ENCODE measurements around the gene WBP11. TPM values are rescaled to one million over a fixed set of nuclear protein-coding genes. Genes with fewer than 3 reads are reported as not detected.

The WBP11 gene
- total RNA-seq, 1 donor from 2014 or later: 49.3 TPM

DNA sequence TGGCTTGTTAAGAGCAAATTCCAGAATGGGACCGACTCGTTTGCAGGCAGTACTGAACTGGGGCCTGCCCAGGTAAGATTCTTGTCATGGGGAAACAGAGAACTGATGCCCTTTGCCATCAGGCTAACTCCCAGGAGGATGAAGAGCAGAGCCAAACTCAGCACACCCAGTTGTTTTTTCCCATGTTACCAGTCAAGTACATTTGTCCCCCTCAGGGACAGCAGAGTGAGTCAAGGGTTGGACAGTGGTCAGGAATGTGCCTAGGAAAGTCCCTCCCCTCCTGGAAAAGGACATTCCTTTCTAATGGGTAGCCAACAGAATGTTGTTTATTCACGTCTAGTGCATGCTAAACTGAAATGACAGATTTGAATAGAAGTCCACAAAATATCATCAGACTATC is 38.5 kb upstream of the WBP11 start:
- Histone ChIP-seq H3K4me3 (peak overlapping the region; percentile 25), H3K4me1 (peaks cover 33% of the 10 kb centered on the region), H3K27me3 (no peaks in the 10 kb centered on the region), H3K36me3 (no peaks in the 10 kb centered on the region), H3K9me3 (no peaks in the 10 kb centered on the region), H3K27ac (peak overlapping the region; percentile 61)
- intact Hi-C loops (cut with DNase I): no loop called here
- ATAC-seq: peak; percentile 86
- TF ChIP-seq, protein P1, sequence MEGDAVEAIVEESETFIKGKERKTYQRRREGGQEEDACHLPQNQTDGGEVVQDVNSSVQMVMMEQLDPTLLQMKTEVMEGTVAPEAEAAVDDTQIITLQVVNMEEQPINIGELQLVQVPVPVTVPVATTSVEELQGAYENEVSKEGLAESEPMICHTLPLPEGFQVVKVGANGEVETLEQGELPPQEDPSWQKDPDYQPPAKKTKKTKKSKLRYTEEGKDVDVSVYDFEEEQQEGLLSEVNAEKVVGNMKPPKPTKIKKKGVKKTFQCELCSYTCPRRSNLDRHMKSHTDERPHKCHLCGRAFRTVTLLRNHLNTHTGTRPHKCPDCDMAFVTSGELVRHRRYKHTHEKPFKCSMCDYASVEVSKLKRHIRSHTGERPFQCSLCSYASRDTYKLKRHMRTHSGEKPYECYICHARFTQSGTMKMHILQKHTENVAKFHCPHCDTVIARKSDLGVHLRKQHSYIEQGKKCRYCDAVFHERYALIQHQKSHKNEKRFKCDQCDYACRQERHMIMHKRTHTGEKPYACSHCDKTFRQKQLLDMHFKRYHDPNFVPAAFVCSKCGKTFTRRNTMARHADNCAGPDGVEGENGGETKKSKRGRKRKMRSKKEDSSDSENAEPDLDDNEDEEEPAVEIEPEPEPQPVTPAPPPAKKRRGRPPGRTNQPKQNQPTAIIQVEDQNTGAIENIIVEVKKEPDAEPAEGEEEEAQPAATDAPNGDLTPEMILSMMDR (IDR thresholded peaks at IDR 0.05): no peak
- no peak for DNase-seq

DNA sequence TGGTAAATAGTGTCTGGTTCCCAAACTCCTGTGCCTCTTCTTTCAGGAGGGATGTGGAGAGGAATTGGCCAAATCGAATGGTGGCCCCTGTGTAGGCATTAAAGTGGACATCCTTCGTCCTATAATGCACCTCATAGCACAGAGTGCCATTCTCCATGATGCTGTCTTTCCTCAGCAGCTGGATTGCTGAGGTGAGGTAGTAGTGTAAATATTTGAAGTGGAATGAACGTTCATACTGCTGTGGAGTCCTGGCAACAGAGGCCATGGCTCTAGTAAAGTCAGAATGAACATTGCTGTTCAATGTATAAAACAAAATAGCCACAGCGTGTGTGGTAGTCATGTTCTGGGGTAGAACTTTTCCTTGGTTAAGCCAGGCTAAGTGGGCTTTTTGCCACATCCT is 37.3 kb upstream of the WBP11 start:
- TF ChIP-seq, protein P1 (IDR thresholded peaks at IDR 0.05): no peak
- ATAC-seq: no peak
- intact Hi-C loops (cut with DNase I): no loop called here

DNA sequence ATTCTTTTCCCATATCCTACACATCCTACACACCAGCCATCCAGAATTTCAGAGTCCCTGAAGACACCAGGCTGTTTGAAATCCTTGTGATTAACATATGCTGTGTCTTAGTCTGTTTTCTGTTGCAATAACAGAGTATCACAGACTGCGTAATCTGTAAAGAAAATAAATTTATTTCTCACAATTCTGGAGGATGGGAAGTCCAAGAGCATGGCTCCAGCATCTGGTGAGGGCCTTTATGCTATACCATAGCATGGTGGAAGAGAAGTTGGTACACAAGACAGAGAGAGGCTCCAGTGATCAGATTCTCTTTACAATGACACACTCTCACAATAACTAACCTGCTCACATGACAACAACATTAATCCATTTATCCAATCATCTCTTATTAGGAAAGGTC is 36.0 kb upstream of the WBP11 start:
- Histone ChIP-seq H3K27me3 (no peaks in the 10 kb centered on the region), H3K4me1 (peaks cover 24% of the 10 kb centered on the region), H3K9me3 (no peaks in the 10 kb centered on the region), H3K36me3 (no peaks in the 10 kb centered on the region), H3K27ac (no peak overlapping the region), H3K4me3 (no peak overlapping the region)
- intact Hi-C loops (cut with DNase I): no loop called here
- TF ChIP-seq, protein P1 (IDR thresholded peaks at IDR 0.05): no peak
- DNase-seq (no peak), ATAC-seq (no peak)

More for the DNA sequence above, 37.3 kb upstream of the WBP11 start:
- H3K27ac ChIP-seq: no peak overlapping the region
- no peak overlapping the region for H3K4me3 ChIP-seq
- no peaks in the 10 kb centered on the region for H3K27me3 ChIP-seq
- no peaks in the 10 kb centered on the region for H3K9me3 ChIP-seq
- H3K36me3 ChIP-seq: no peaks in the 10 kb centered on the region
- DNase-seq: no peak
- H3K4me1 ChIP-seq: peaks cover 27% of the 10 kb centered on the region

DNA sequence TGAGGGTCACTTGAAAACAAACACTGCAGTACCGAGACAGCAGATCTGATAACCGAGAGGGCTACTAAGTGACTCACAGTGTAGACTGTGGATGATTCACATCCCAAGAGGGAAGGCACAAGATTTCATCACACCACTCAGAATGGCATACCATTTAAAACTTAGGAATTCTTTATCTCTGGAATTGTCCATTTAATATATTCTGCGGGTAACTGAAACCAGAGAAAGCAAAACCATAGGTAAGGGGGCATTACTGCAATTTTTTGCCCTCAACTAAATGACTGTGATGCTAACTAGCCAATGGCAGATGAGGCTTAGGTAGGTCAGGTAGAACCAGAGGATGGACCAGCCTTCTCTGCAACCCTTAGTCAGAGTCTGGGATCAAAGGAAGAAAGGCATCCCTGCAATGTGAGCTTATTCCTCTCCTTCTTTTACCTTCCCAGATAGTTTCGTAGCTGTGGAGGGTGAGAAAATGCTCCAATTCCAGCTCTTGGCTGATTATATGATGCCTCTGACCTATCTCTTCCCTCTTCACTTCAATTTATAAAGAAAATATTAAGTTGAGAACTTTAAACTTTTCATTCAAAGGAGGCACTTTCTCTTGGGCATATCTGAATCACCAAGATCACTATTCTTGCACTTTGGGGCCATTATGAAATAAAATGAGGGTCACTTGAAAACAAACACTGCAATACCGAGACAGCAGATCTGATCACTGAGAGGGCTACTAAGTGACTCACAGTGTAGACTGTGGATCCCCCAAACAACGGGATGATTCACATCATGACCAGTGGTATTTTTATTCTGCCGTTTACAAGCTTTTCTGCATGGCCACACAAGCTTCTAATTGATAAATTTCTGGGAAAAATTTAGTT is 33.3 kb upstream of the WBP11 start:
- H3K4me3 ChIP-seq: no peak overlapping the region
- peaks cover 13% of the 10 kb centered on the region for H3K4me1 ChIP-seq
- intact Hi-C loops (cut with DNase I): no loop called here
- ATAC-seq: peak; percentile 43
- DNase-seq: no peak
- H3K27ac ChIP-seq: no peak overlapping the region
- no peaks in the 10 kb centered on the region for H3K36me3 ChIP-seq
- TF ChIP-seq, protein P1 (IDR thresholded peaks at IDR 0.05): no peak
- H3K27me3 ChIP-seq: no peaks in the 10 kb centered on the region
- no peaks in the 10 kb centered on the region for H3K9me3 ChIP-seq

DNA sequence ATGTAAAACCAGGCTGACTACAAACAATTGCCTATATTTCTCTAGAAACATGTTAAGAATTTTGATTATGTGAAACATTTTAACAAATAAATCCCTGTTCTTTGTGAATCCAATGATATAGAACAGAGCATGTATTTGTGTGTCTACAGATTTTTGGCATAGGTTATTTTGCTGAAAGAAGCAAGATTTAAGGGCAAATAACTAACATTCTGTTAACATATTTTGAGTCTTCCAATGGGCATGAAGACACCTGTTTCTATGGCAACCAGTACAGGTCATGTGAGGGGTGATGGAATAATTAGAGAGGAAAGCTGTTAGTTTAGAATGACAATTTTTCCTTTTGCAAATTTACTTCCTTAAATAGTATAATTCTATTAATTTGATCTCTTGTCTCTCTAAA is 31.2 kb upstream of the WBP11 start:
- Histone ChIP-seq H3K36me3 (no peaks in the 10 kb centered on the region), H3K4me1 (peaks cover 6% of the 10 kb centered on the region), H3K9me3 (no peaks in the 10 kb centered on the region), H3K4me3 (no peak overlapping the region), H3K27me3 (no peaks in the 10 kb centered on the region), H3K27ac (no peak overlapping the region)
- intact Hi-C loops (cut with DNase I): no loop called here
- DNase-seq: no peak
- ATAC-seq: no peak
- TF ChIP-seq, protein P1 (IDR thresholded peaks at IDR 0.05): no peak

Measured in upper lobe of right lung (tissue), 1 donor.